CD4-positive, alpha-beta T cell treated with Interleukin-6 for 4 hours (primary cell): ENCODE measurements around the gene TOMM7.
"Not testable (repeated sequence)": the region's sequence is repeated elsewhere in the genome, so short reads cannot be mapped to it uniquely, and the experiment has no call there.

ENCODE experiments used
- DNase-seq: peaks from one replicate; pipeline ENCODE4 v3.0.0-alpha.2; 2020; ENCODE audit warnings: mixed read lengths

TOMM7 gene

GRCh38 chr7:22853138-22853537 is 30.5 kb upstream of the TOMM7 start:
- DNase-seq = no peak

GRCh38 chr7:22851145-22851544 is 28.5 kb upstream of the TOMM7 start:
- DNase-seq = no peak

GRCh38 chr7:22850394-22850793 is 27.7 kb upstream of the TOMM7 start:
- DNase-seq = not testable (repeated sequence)

GRCh38 chr7:22849662-22850061 is 27.0 kb upstream of the TOMM7 start:
- DNase-seq = no peak

GRCh38 chr7:22849172-22849571 is 26.5 kb upstream of the TOMM7 start:
- DNase-seq = no peak

GRCh38 chr7:22846961-22847360 is 24.3 kb upstream of the TOMM7 start:
- DNase-seq = no peak

- DNase-seq = no peak
These were observed 22.7 kb upstream of the TOMM7 start for GRCh38 chr7:22845221-22845834.

- DNase-seq = no peak
These were observed 21.1 kb upstream of the TOMM7 start for GRCh38 chr7:22843681-22844309.

- no peak for DNase-seq
These were observed 20.3 kb upstream of the TOMM7 start for GRCh38 chr7:22842973-22843372.

- no peak for DNase-seq
These were observed 19.8 kb upstream of the TOMM7 start for GRCh38 chr7:22842383-22842941.

GRCh38 chr7:22841954-22842353 is 19.3 kb upstream of the TOMM7 start:
- no peak for DNase-seq

- DNase-seq = no peak
These were observed 14.7 kb upstream of the TOMM7 start for GRCh38 chr7:22837308-22837707.

- not testable (repeated sequence) for DNase-seq
These were observed 13.9 kb upstream of the TOMM7 start for GRCh38 chr7:22836506-22836905.

- DNase-seq = no peak
These were observed 11.3 kb upstream of the TOMM7 start for GRCh38 chr7:22833957-22834356.

- DNase-seq = no peak
These were observed 10.6 kb upstream of the TOMM7 start for GRCh38 chr7:22833113-22833855.

GRCh38 chr7:22832401-22832800 is 9.8 kb upstream of the TOMM7 start:
- no peak for DNase-seq

GRCh38 chr7:22831602-22832305 is 9.1 kb upstream of the TOMM7 start:
- DNase-seq = no peak

- DNase-seq = no peak
These were observed 4.9 kb upstream of the TOMM7 start for GRCh38 chr7:22827563-22827962.

- DNase-seq = no peak
These were observed 3.9 kb upstream of the TOMM7 start for GRCh38 chr7:22826593-22826992.

GRCh38 chr7:22824760-22825159 is 2.1 kb upstream of the TOMM7 start:
- no peak for DNase-seq

GRCh38 chr7:22823142-22823497 is 471 bp upstream of the TOMM7 start:
- no peak for DNase-seq

- DNase-seq = peak; percentile 18
These were observed 755 bp downstream of the TOMM7 start for GRCh38 chr7:22821702-22822485.

GRCh38 chr7:22819476-22819875 is 3.2 kb downstream of the TOMM7 start:
- DNase-seq = no peak
